Spleen (tissue), 7 donors: ENCODE data around the gene MYO5B.

ENCODE experiments used
- POLR2A ChIP-seq, 3 donors: fragments of 450-650 bp; IDR thresholded peaks; one replicate each; pipeline ENCODE4 v1.5.1; 2017; ENCODE audit warnings: antibody characterized with exemption in 3 of 3, mild to moderate bottlenecking in 1 of 3
- TF ChIP-seq, protein P1 (sequence below), 11 experiments: fragments of 200-600 bp in 7 of 11; fragments of 450-650 bp in 4 of 11; sonication (generic) in 4 of 11; IDR thresholded peaks in 8 of 11; conservative IDR thresholded peaks in 3 of 11; 1 replicate in 7 of 11; 2 replicates in 4 of 11; pipeline versions ENCODE4 v1.4.0 to v1.8.0; 2016 to 2021; ENCODE audit warnings: antibody characterized with exemption in 11 of 11, inconsistent platforms in 4 of 11, mild to moderate bottlenecking in 1 of 11
- donor health status: DM: no; HTN: no; CAD: no; lungs with moderate emphysema.
- donor health status: DM: no; HTN: no; CAD: no.
- donor health status: DM: no; HTN: no; CAD: no.

DNA sequence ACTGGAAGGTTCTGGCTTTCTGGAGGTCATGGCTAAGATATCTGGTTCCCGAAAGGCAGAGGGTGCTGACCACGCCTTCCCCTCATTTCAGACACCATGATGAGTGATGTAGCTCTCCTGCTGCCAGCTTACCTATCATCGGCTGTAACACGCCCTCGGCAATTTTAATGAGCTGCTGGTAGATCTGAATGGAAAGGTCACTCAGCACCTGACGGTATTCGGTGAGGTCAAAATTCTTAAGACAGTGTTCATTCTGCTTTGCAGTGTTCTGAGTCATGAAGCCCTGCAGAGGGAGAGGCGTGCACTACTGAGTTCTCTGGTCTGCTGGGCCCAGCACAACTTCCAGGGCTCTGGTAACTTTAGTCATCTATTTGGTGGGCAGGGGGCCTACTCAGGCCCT lies 355.9 kb downstream of the MYO5B start:
- TF ChIP-seq, protein P1, sequence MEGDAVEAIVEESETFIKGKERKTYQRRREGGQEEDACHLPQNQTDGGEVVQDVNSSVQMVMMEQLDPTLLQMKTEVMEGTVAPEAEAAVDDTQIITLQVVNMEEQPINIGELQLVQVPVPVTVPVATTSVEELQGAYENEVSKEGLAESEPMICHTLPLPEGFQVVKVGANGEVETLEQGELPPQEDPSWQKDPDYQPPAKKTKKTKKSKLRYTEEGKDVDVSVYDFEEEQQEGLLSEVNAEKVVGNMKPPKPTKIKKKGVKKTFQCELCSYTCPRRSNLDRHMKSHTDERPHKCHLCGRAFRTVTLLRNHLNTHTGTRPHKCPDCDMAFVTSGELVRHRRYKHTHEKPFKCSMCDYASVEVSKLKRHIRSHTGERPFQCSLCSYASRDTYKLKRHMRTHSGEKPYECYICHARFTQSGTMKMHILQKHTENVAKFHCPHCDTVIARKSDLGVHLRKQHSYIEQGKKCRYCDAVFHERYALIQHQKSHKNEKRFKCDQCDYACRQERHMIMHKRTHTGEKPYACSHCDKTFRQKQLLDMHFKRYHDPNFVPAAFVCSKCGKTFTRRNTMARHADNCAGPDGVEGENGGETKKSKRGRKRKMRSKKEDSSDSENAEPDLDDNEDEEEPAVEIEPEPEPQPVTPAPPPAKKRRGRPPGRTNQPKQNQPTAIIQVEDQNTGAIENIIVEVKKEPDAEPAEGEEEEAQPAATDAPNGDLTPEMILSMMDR (IDR thresholded peaks at IDR 0.05 in 8 of 11, conservative IDR thresholded peaks at IDR 0.05 in 3 of 11): no peak
- no peak for TF ChIP-seq POLR2A (IDR thresholded peaks at IDR 0.05)
